GM10847 (cell line): ENCODE data around the gene PARD3.

Experiments used
- POLR2A ChIP-seq: IDR thresholded peaks from 2 replicates; pipeline ENCODE4 v1.6.1; 2011; ENCODE audit not compliant: insufficient read length; ENCODE audit errors: extremely low read depth

The PARD3 gene

GRCh38 chr10:34834274-34834673 lies 19.2 kb upstream of the PARD3 start:
- no peak for TF ChIP-seq POLR2A

- TF ChIP-seq POLR2A = no peak
Observed at GRCh38 chr10:34830217-34830822, 15.2 kb upstream of the PARD3 start.

- no peak for TF ChIP-seq POLR2A
Observed at GRCh38 chr10:34826857-34827766, 12.0 kb upstream of the PARD3 start.

GRCh38 chr10:34826221-34826620 lies 11.1 kb upstream of the PARD3 start:
- TF ChIP-seq POLR2A = no peak

GRCh38 chr10:34825414-34825813 lies 10.3 kb upstream of the PARD3 start:
- no peak for TF ChIP-seq POLR2A

- TF ChIP-seq POLR2A = no peak
Observed at GRCh38 chr10:34824870-34825269, 9.8 kb upstream of the PARD3 start.

GRCh38 chr10:34821587-34822585 lies 6.8 kb upstream of the PARD3 start:
- no peak for TF ChIP-seq POLR2A

GRCh38 chr10:34817586-34817985 lies 2.5 kb upstream of the PARD3 start:
- TF ChIP-seq POLR2A = no peak

GRCh38 chr10:34817054-34817453 lies 2.0 kb upstream of the PARD3 start:
- no peak for TF ChIP-seq POLR2A

- TF ChIP-seq POLR2A = no peak
Observed at GRCh38 chr10:34816501-34817002, 1.5 kb upstream of the PARD3 start.

- no peak for TF ChIP-seq POLR2A
Observed at GRCh38 chr10:34816085-34816496, 995 bp upstream of the PARD3 start.

- no peak for TF ChIP-seq POLR2A
Observed at GRCh38 chr10:34814913-34815184, 247 bp downstream of the PARD3 start.

- no peak for TF ChIP-seq POLR2A
Observed at GRCh38 chr10:34814223-34814912, 728 bp downstream of the PARD3 start.

GRCh38 chr10:34813626-34814222 lies 1.4 kb downstream of the PARD3 start:
- no peak for TF ChIP-seq POLR2A

GRCh38 chr10:34812771-34813170 lies 2.3 kb downstream of the PARD3 start:
- TF ChIP-seq POLR2A = no peak

GRCh38 chr10:34811968-34812514 lies 3.1 kb downstream of the PARD3 start:
- no peak for TF ChIP-seq POLR2A
